ENCODE data around the gene EP400. TPM values are rescaled to one million over a fixed set of nuclear protein-coding genes. Genes with fewer than 3 reads are reported as not detected.
A peak's percentile ranks its signal among the peaks of the same experiment; 100 is the strongest.

The EP400 gene
- total and polyA plus RNA-seq, 2 of the 13 experiments (the other 11 are each of a cell fraction or from before 2014, with no cell fraction given) = 4.9 to 5.0 TPM

GRCh38 chr12:132083941-132084620 lies 134.3 kb downstream of the EP400 start (continued):
- TF ChIP-seq CSRNP2 (CRISPR knock-in tag; conservative IDR thresholded peaks at IDR 0.05; ENCODE audit: low read depth) (no peak), SP1 (IDR thresholded peaks at IDR 0.05) (no peak), SP1 (CRISPR knock-in tag; IDR thresholded peaks at IDR 0.05) (peak; percentile 47; the same call in 1 of the 2 replicates), SMAD1 (CRISPR knock-in tag; IDR thresholded peaks at IDR 0.05; ENCODE audit: borderline replicate concordance, low read depth) (no peak), ZSCAN9 (CRISPR knock-in tag; IDR thresholded peaks at IDR 0.05; ENCODE audit: borderline replicate concordance) (0 out of 2 replicates have a peak, but pooled peaks have one; percentile 24), GFI1 (CRISPR knock-in tag; IDR thresholded peaks at IDR 0.05; ENCODE audit: borderline replicate concordance) (no peak), POLR2AphosphoS2 (IDR thresholded peaks at IDR 0.05; ENCODE audit: low read depth, low read length) (0 out of 2 replicates have a peak, but pooled peaks have one; percentile 49), PTBP1 (IDR thresholded peaks at IDR 0.05; ENCODE audit: low read depth, low read length, poor library complexity, severe bottlenecking) (no peak), TBX2 (CRISPR knock-in tag; IDR thresholded peaks at IDR 0.05; ENCODE audit: borderline replicate concordance) (peak; percentile 52; the same call in 1 of the 2 replicates), SPEN (CRISPR knock-in tag; IDR thresholded peaks at IDR 0.05; ENCODE audit: low read depth) (peak; percentile 57; the same call in 1 of the 2 replicates), ZGPAT (CRISPR knock-in tag; IDR thresholded peaks at IDR 0.05) (peak; percentile 46; the same call in 1 of the 2 replicates), ZNF670 (CRISPR knock-in tag; IDR thresholded peaks at IDR 0.05; ENCODE audit: borderline replicate concordance) (0 out of 2 replicates have a peak, but pooled peaks have one; percentile 51), ZNF331 (CRISPR knock-in tag; IDR thresholded peaks at IDR 0.05) (peak; percentile 51; the same call in 1 of the 2 replicates), ZSCAN25 (CRISPR knock-in tag; IDR thresholded peaks at IDR 0.05) (0 out of 2 replicates have a peak, but pooled peaks have one; percentile 40), ZNF512B (CRISPR knock-in tag; IDR thresholded peaks at IDR 0.05; ENCODE audit: borderline replicate concordance) (no peak), NONO (IDR thresholded peaks at IDR 0.05) (no peak), NONO (CRISPR knock-in tag; conservative IDR thresholded peaks at IDR 0.05) (peak; percentile 37; the same call in 1 of the 2 replicates), HOXA3 (CRISPR knock-in tag; IDR thresholded peaks at IDR 0.05) (0 out of 2 replicates have a peak, but pooled peaks have one; percentile 41), RARA (CRISPR knock-in tag; IDR thresholded peaks at IDR 0.05) (peak; percentile 39; the same call in 1 of the 2 replicates), MIER3 (CRISPR knock-in tag; IDR thresholded peaks at IDR 0.05; ENCODE audit: borderline replicate concordance) (0 out of 2 replicates have a peak, but pooled peaks have one; percentile 55), PREB (CRISPR knock-in tag; IDR thresholded peaks at IDR 0.05) (no peak), MYC (CRISPR knock-in tag; IDR thresholded peaks at IDR 0.05; ENCODE audit: borderline replicate concordance) (peak; percentile 89), KLF16 (CRISPR knock-in tag; IDR thresholded peaks at IDR 0.05) (peak in 1 of 2 experiments; percentile 55; a peak in 1 of 4 replicates)
